SU-DHL-6 (cell line): ENCODE measurements around the gene CCDC81.

Experiments used
- H2AFZ ChIP-seq: fragments of 200-600 bp; sonication (generic); 2 replicates; pipeline ENCODE4 v1.6.1; 2014; ENCODE audit warnings: low read depth, mild to moderate bottlenecking, moderate library complexity, mixed read lengths, antibody characterized with exemption, low read length; ENCODE audit not compliant: severe bottlenecking
- H3F3A ChIP-seq: fragments of 200-600 bp; shearing (Covaris generic); 2 replicates; pipeline ENCODE4 v1.6.0; 2016; ENCODE audit warnings: antibody characterized with exemption, mild to moderate bottlenecking; ENCODE audit not compliant: insufficient read depth
- H3K27ac ChIP-seq: fragments of 200-600 bp; sonication (generic); 2 replicates; pipeline ENCODE4 v1.5.1; 2016; ENCODE audit warnings: low read depth, mild to moderate bottlenecking, low read length, moderate library complexity, mixed read lengths
- H3K27me3 ChIP-seq: fragments of 200-600 bp; sonication (generic), shearing (Covaris generic); 2 replicates; pipeline ENCODE4 v1.6.0; 2014; ENCODE audit warnings: mild to moderate bottlenecking, low read length
- H3K36me3 ChIP-seq: fragments of 200-600 bp; sonication (generic); 2 replicates; pipeline ENCODE4 v1.6.1; 2014; ENCODE audit warnings: mild to moderate bottlenecking, low read length, mixed read lengths
- H3K4me2 ChIP-seq: fragments of 300-600, 200-600 bp; shearing (Covaris generic), sonication (generic); 2 replicates; pipeline ENCODE4 v1.6.0; 2014; ENCODE audit warnings: low read length, low read depth, mild to moderate bottlenecking; ENCODE audit not compliant: poor library complexity, severe bottlenecking
- H3K4me3 ChIP-seq: fragments of 200-600 bp; sonication (generic); 2 replicates; pipeline ENCODE4 v1.5.1; 2014; ENCODE audit warnings: antibody characterized with exemption, low read length, mild to moderate bottlenecking, mixed read lengths; ENCODE audit not compliant: insufficient read depth, poor library complexity, severe bottlenecking
- H3K79me2 ChIP-seq: fragments of 200-600 bp; sonication (generic); 2 replicates; pipeline ENCODE4 v1.6.1; 2014; ENCODE audit warnings: mild to moderate bottlenecking, low read length, moderate library complexity; ENCODE audit not compliant: insufficient read depth
- H3K9ac ChIP-seq: fragments of 200-600 bp; sonication (generic); 2 replicates; pipeline ENCODE4 v1.7.0; 2014; ENCODE audit warnings: mild to moderate bottlenecking, low read length
- H3K9me2 ChIP-seq: fragments of 200-600 bp; sonication (generic); replicated peaks from 2 replicates; pipeline ENCODE4 v1.6.1; 2014; ENCODE audit warnings: low read length; ENCODE audit not compliant: insufficient read depth
- H3K9me3 ChIP-seq: fragments of 200-600 bp; sonication (generic); 2 replicates; pipeline ENCODE4 v1.6.1; 2014; ENCODE audit warnings: low read length, mixed read lengths; ENCODE audit not compliant: insufficient read depth
- H4K20me1 ChIP-seq: fragments of 200-600 bp; sonication (generic); 2 replicates; pipeline ENCODE4 v1.6.1; 2014; ENCODE audit warnings: low read depth, mild to moderate bottlenecking, antibody characterized with exemption, low read length, moderate library complexity, mixed read lengths
- CTCF ChIP-seq: fragments of 200-600 bp; sonication (generic); IDR thresholded peaks from one replicate; pipeline ENCODE4 v1.5.1; 2017; ENCODE audit warnings: antibody characterized with exemption, mild to moderate bottlenecking, low read length, moderate library complexity; ENCODE audit not compliant: insufficient read depth, poor library complexity, severe bottlenecking
- EZH2phosphoT487 ChIP-seq: fragments of 200-600 bp; sonication (generic), shearing (Covaris generic); conservative IDR thresholded peaks from 2 replicates; pipeline ENCODE4 v1.6.1; 2018; ENCODE audit warnings: mild to moderate bottlenecking, antibody characterized with exemption, low read length, moderate library complexity, mixed read lengths

The CCDC81 gene

GRCh38 chr11:86418106-86418505, 43.4 kb downstream of the CCDC81 start:
- no peak overlapping the region for H2AFZ ChIP-seq
- H3F3A ChIP-seq = no peaks in the 10 kb centered on the region
- no peak for TF ChIP-seq CTCF
- TF ChIP-seq EZH2phosphoT487 = no peak
- no peaks in the 10 kb centered on the region for H3K79me2 ChIP-seq
- H3K9ac ChIP-seq = no peak overlapping the region
- H3K4me3 ChIP-seq = no peak overlapping the region
- no peaks in the 10 kb centered on the region for H3K27me3 ChIP-seq
- H3K9me2 ChIP-seq = no peaks in the 10 kb centered on the region
- H3K36me3 ChIP-seq = no peaks in the 10 kb centered on the region
- H3K27ac ChIP-seq = no peak overlapping the region
- no peaks in the 10 kb centered on the region for H4K20me1 ChIP-seq
- H3K4me2 ChIP-seq = no peak overlapping the region
- no peaks in the 10 kb centered on the region for H3K9me3 ChIP-seq

- no peaks in the 10 kb centered on the region for H3K9me3 ChIP-seq
- no peak overlapping the region for H3K27ac ChIP-seq
- H3K9ac ChIP-seq = no peak overlapping the region
- no peaks in the 10 kb centered on the region for H3F3A ChIP-seq
- H3K9me2 ChIP-seq = no peaks in the 10 kb centered on the region
- no peaks in the 10 kb centered on the region for H3K79me2 ChIP-seq
- no peaks in the 10 kb centered on the region for H3K36me3 ChIP-seq
- TF ChIP-seq EZH2phosphoT487 = no peak
- TF ChIP-seq CTCF = no peak
- no peaks in the 10 kb centered on the region for H3K27me3 ChIP-seq
- H4K20me1 ChIP-seq = no peaks in the 10 kb centered on the region
- H3K4me3 ChIP-seq = no peak overlapping the region
- H3K4me2 ChIP-seq = no peak overlapping the region
- no peak overlapping the region for H2AFZ ChIP-seq
Observed at GRCh38 chr11:86418513-86418912, 43.8 kb downstream of the CCDC81 start.

GRCh38 chr11:86418917-86419316, 44.2 kb downstream of the CCDC81 start:
- Histone ChIP-seq H3K9me3 (no peaks in the 10 kb centered on the region), H3K27ac (no peak overlapping the region), H3K4me3 (no peak overlapping the region), H3F3A (no peaks in the 10 kb centered on the region), H3K9ac (no peak overlapping the region), H3K4me2 (no peak overlapping the region), H2AFZ (no peak overlapping the region), H4K20me1 (no peaks in the 10 kb centered on the region), H3K36me3 (no peaks in the 10 kb centered on the region), H3K79me2 (no peaks in the 10 kb centered on the region), H3K27me3 (no peaks in the 10 kb centered on the region), H3K9me2 (no peaks in the 10 kb centered on the region)
- TF ChIP-seq EZH2phosphoT487 (no peak), CTCF (no peak)

- no peaks in the 10 kb centered on the region for H3F3A ChIP-seq
- H2AFZ ChIP-seq = no peak overlapping the region
- H3K9ac ChIP-seq = no peak overlapping the region
- H4K20me1 ChIP-seq = no peaks in the 10 kb centered on the region
- H3K27ac ChIP-seq = no peak overlapping the region
- no peak overlapping the region for H3K4me2 ChIP-seq
- no peaks in the 10 kb centered on the region for H3K36me3 ChIP-seq
- no peak overlapping the region for H3K4me3 ChIP-seq
- no peaks in the 10 kb centered on the region for H3K79me2 ChIP-seq
- TF ChIP-seq EZH2phosphoT487 (no peak), CTCF (no peak)
- no peaks in the 10 kb centered on the region for H3K9me3 ChIP-seq
- H3K9me2 ChIP-seq = no peaks in the 10 kb centered on the region
- H3K27me3 ChIP-seq = no peaks in the 10 kb centered on the region
Observed at GRCh38 chr11:86421946-86422345, 47.3 kb downstream of the CCDC81 start.
